OCI-LY1 (cell line): ENCODE data around the gene E2F6.

Experiments used
- EZH2 ChIP-seq: fragments of 200-600 bp; sonication (generic), shearing (Covaris generic); IDR thresholded peaks from 2 replicates; pipeline ENCODE4 v1.8.0; 2017; ENCODE audit warnings: borderline replicate concordance, mixed run types, mild to moderate bottlenecking, antibody characterized with exemption, low read length, moderate library complexity, mixed read lengths
- TF ChIP-seq, protein P1 (sequence below): fragments of 200-600 bp; sonication (generic), shearing (Covaris generic); IDR thresholded peaks from 2 replicates; pipeline ENCODE4 v1.5.1; 2017; ENCODE audit warnings: mild to moderate bottlenecking, antibody characterized with exemption, low read length, moderate library complexity, mixed read lengths

DNA sequence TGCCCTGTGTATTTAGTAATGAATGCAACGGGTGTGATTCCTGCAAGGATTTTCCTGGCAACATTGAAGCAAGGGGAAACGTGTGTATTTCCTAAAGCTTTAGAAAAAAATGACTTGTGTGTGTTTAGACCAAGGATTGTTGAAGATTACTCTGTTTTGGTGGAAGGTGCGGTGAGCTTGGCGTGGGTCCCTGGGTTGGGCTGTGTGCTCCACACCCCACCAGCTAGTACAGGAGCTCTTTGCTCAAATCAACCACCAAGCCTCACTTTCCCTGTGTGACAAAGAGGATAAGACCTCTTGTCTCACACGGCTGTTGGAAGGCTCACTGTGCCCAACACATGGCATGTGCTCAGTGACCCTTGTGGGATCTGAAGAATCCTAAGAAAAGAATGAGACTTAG is 46.5 kb upstream of the E2F6 start:
- TF ChIP-seq, protein P1, sequence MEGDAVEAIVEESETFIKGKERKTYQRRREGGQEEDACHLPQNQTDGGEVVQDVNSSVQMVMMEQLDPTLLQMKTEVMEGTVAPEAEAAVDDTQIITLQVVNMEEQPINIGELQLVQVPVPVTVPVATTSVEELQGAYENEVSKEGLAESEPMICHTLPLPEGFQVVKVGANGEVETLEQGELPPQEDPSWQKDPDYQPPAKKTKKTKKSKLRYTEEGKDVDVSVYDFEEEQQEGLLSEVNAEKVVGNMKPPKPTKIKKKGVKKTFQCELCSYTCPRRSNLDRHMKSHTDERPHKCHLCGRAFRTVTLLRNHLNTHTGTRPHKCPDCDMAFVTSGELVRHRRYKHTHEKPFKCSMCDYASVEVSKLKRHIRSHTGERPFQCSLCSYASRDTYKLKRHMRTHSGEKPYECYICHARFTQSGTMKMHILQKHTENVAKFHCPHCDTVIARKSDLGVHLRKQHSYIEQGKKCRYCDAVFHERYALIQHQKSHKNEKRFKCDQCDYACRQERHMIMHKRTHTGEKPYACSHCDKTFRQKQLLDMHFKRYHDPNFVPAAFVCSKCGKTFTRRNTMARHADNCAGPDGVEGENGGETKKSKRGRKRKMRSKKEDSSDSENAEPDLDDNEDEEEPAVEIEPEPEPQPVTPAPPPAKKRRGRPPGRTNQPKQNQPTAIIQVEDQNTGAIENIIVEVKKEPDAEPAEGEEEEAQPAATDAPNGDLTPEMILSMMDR = no peak
- no peak for TF ChIP-seq EZH2
